ENCODE results near the gene LCN6. TPM values are rescaled to one million over a fixed set of nuclear protein-coding genes. Genes with fewer than 3 reads are reported as not detected.

LCN6 gene
- total RNA-seq, 6 donors from 2014 or later, result 2.7 to 35.1 (median 5.5) TPM; not detected in 2

Small RNAs within 50 kb of the gene (small RNA-seq; reads per million reads assigned to genes)
- gene ATP6V1G1P3 (0 reads per million in 4 donors), gene MIR6722 (0 reads per million in 4 donors)

Other genes with a start within 250 kb of the LCN6 start
- gene NOTCH1, start 202.5 kb downstream of the LCN6 start, total RNA-seq, result 100 to 1,000 TPM in 4 of 6 donors, 10 to 100 TPM in 2; 49.6 to 175 (median 110) TPM
- gene EGFL7, start 85.6 kb downstream of the LCN6 start, total RNA-seq, result 100 to 1,000 TPM in 5 of 6 donors, 10 to 100 TPM in 1; 77.9 to 321 (median 165) TPM
- 100 to 1,000 TPM in 5 of 6 donors, 10 to 100 TPM in 1; 70.2 to 242 (median 140) TPM for gene AGPAT2, start 61.1 kb downstream of the LCN6 start, total RNA-seq
- 10 to 100 TPM in 5 of 6 donors, 1 to 10 TPM in 1; 9.7 to 24.1 (median 17.0) TPM for gene DIPK1B, start 36.0 kb downstream of the LCN6 start, total RNA-seq
- 10 to 100 TPM in 1 of 6 donors, 1 to 10 TPM in 4, under 1 TPM in 1; 0.39 to 17.8 (median 2.2) TPM for gene LCN10, start 5.6 kb downstream of the LCN6 start, total RNA-seq
- gene LCN8, start 9.7 kb upstream of the LCN6 start, total RNA-seq, result not detected
- under 1 TPM in 1 of 6 donors, not detected in 5; 0.23 TPM for gene LCN15, start 16.0 kb upstream of the LCN6 start, total RNA-seq
- gene TMEM141, start 42.8 kb upstream of the LCN6 start, total RNA-seq, result 100 to 1,000 TPM in 2 of 6 donors, 10 to 100 TPM in 4; 55.5 to 134 (median 80.5) TPM
- 100 to 1,000 TPM in 1 of 6 donors, 10 to 100 TPM in 1, 1 to 10 TPM in 4; 1.9 to 130 (median 6.6) TPM for gene CCDC183, start 47.8 kb upstream of the LCN6 start, total RNA-seq
- gene RABL6, start 59.4 kb upstream of the LCN6 start, total RNA-seq, result 100 to 1,000 TPM in 2 of 6 donors, 10 to 100 TPM in 4; 47.2 to 128 (median 78.9) TPM
- 1 to 10 TPM; 1.4 to 7.3 (median 3.0) TPM for gene AJM1, start 94.0 kb upstream of the LCN6 start, total RNA-seq
- 100 to 1,000 TPM in 1 of 6 donors, 10 to 100 TPM in 5; 51.3 to 135 (median 64.1) TPM for gene PHPT1, start 100.9 kb upstream of the LCN6 start, total RNA-seq
- 10 to 100 TPM in 3 of 6 donors, 1 to 10 TPM in 3; 2.1 to 18.9 (median 11.0) TPM for gene MAMDC4, start 103.8 kb upstream of the LCN6 start, total RNA-seq
- 100 to 1,000 TPM; 137 to 312 (median 282) TPM for gene EDF1, start 117.8 kb upstream of the LCN6 start, total RNA-seq
- gene TRAF2, start 138.0 kb upstream of the LCN6 start, total RNA-seq, result 10 to 100 TPM; 10.6 to 20.8 (median 13.4) TPM
- 100 to 1,000 TPM in 5 of 6 donors, 10 to 100 TPM in 1; 93.3 to 191 (median 153) TPM for gene FBXW5, start 196.2 kb upstream of the LCN6 start, total RNA-seq
- 1 to 10 TPM in 3 of 6 donors, not detected in 3; 1.8 to 4.4 (median 2.1) TPM for gene C8G, start 196.7 kb upstream of the LCN6 start, total RNA-seq
- 1 to 10 TPM in 4 of 6 donors, under 1 TPM in 1, not detected in 1; 0.89 to 5.2 (median 2.3) TPM for gene LCN12, start 203.7 kb upstream of the LCN6 start, total RNA-seq
- 100 to 1,000 TPM in 5 of 6 donors, 10 to 100 TPM in 1; 31.7 to 395 (median 246) TPM for gene PTGDS, start 229.0 kb upstream of the LCN6 start, total RNA-seq
- 1 to 10 TPM in 4 of 6 donors, under 1 TPM in 1, not detected in 1; 0.61 to 6.3 (median 1.8) TPM for gene LCNL1, start 234.5 kb upstream of the LCN6 start, total RNA-seq
- 100 to 1,000 TPM in 1 of 6 donors, 10 to 100 TPM in 5; 41.8 to 150 (median 52.8) TPM for gene PAXX, start 243.9 kb upstream of the LCN6 start, total RNA-seq
- gene CLIC3, start 248.0 kb upstream of the LCN6 start, total RNA-seq, result 100 to 1,000 TPM in 2 of 6 donors, 10 to 100 TPM in 4; 41.9 to 132 (median 85.2) TPM

Measured in upper lobe of left lung (tissue), 6 donors.